Activated CD8-positive, alpha-beta memory T cell treated with anti-CD3 and anti-CD28 coated beads for 1 hour (primary cell): ENCODE measurements around the gene PNRC2.
"Not testable (repeated sequence)": the region's sequence is repeated elsewhere in the genome, so short reads cannot be mapped to it uniquely, and the experiment has no call there.

Experiments used
- DNase-seq, 2 donors: peaks; one replicate each; pipeline ENCODE4 v3.0.0-alpha.2; 2020; ENCODE audit warnings: low read depth in 1 of 2; ENCODE audit errors: extremely low read depth in 1 of 2

PNRC2 gene

DNA sequence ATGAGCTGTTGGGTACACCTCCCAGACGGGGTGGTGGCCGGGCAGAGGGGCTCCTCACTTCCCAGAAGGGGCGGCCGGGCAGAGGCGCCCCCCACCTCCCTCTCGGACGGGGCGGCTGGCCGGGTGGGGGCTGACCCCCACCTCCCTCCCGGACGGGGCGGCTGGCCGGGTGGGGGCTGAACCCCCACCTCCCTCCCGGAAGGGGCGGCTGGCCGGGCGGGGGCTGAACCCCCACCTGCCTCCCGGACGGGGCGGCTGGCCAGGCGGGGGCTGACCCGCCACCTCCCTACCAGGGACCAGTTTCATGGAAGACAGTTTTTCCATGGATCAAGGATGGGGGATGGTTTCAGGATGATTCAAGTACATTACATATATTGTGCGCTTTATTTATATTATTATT, 27.4 kb downstream of the PNRC2 start:
- DNase-seq: not testable (repeated sequence)

DNA sequence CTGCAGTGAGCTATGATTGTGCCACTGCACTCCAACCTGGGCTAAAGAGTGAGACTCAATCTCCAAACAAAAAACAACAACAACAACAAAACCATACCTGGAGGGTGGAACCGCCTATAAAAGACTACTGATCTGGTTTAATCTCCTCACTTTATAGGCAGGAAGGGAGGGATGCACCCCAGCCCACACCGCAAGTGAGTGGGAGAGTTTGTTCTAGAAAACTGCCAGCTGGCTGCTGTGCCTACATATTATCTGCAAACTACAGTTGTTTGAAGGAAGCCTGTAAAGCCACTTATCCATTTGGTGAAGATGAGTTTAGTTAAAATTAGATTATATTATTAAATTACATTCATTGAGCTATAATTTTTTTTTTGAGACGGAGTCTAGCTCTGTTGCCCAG, 29.6 kb downstream of the PNRC2 start:
- DNase-seq: no peak

DNA sequence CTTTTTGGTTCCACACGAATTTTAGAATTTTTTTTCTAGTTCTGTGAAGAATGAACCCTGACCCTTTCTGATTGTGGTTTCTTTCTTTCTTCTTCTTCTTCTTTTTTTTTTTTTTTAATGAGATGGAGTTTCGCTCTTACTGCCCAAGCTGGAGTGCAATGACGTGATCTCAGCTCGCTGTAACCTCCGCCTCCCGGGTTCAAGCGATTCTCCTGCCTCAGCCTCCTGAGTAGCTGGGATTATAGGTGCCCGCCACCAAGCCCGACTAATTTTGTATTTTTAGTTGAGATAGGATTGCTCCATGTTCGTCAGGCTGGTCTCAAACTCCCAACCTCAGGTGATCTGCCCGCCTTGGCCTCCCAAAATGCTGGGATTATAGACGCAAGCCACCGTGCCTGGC, 32.4 kb downstream of the PNRC2 start:
- DNase-seq: not testable (repeated sequence)

DNA sequence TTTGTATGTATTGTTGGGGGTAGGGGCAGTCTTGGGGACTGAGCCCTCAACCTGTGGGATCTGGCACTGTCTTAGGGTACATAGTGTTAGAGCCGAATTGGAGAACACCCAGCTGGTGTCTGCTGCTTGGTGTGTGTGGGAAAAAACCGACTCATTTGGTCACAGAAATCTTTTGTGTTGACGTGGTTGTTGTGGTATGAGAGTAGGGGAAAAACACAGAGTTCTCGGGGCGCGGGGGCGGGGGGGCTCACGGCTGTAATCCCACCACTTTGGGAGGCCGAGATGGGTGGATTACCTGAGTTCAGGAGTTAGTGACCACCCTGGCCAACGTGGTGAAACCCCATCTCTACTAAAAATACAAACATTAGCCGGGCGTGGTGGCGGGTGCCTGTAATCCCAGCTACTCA, 35.8 kb downstream of the PNRC2 start:
- no peak for DNase-seq

DNA sequence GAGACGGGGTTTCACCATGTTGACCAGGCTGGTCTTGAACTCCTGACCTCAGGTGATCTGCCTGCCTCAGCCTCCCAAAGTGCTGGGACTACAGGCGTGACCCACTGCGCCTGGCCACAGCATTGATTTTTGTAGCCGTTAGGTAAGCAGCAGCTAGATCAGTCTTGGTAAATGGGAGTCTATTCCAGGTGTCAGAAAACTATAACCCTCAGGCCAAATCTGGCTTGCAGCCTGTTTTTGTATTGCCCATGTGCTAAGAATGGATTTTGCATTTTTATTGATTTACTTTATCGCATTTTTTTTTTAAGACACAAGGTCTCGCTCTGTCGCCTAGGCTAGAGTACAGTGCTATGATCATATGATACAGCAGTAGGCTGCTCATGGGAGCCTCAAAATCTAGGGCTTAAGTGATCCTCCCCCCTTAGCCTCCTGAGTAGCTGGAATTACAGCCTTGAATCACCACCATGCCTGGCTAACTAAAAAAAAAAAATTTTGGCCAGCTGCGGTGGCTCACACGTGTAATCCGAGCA, 37.1 kb downstream of the PNRC2 start:
- DNase-seq: no peak

DNA sequence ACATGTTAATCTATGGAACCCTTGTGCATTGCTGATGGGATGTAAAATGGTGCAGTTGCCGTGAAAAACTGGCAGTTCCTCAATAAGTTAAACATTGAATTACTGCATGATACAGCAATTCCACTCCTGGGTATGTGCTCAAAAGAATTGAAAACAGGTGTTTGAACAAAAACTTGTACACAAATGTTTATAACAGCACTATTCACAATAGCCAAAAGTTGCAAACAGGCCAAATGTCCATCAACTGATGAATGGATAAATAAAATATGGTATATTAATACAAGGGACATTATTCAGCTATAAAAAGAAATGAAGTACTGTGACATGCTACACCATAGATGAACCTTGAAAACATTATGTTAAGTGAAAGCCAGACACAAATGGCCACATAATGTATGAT, 38.2 kb downstream of the PNRC2 start:
- no peak for DNase-seq

DNA sequence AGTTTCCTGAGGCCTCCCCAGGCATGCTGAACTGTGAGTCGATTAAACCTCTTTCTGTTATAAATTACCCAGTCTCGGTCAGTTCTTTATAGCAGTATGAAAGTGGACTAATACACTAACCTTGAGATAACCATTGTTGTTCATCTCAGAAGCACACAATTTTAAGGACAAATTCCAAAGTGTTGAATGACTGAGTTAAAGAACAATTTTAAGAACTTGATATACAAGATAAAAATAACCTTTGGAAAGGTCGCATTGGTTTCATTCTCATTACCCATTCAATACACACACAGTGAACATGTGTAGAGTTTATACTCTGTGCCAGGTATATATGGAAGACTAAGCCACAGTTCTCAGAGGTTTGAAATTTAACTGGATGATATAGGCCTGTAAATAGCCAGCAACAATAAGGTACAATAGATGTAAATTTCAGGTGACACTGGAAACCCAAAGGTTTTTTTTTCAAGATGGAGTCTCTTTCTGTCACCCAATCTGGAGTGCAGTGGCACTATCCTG, 39.6 kb downstream of the PNRC2 start:
- DNase-seq: no peak

DNA sequence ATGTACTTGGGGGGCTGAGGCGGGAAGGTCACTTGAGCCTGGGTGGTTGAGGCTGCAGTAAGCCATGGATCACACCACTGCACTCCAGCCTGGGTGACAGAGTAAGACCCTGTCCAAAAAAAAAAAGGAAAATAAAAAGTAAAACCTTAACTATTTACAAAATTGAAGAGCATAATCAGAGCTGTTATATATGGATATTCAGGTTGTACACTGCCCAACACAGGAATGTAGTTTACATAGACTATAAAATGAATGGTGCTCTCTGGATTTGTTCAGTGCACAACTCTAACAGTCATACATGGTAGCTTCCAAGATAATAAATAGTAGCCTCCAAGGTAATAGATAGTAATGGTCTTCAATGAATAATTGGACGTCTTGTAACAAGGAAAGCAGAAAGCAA, 43.1 kb downstream of the PNRC2 start:
- no peak for DNase-seq

DNA sequence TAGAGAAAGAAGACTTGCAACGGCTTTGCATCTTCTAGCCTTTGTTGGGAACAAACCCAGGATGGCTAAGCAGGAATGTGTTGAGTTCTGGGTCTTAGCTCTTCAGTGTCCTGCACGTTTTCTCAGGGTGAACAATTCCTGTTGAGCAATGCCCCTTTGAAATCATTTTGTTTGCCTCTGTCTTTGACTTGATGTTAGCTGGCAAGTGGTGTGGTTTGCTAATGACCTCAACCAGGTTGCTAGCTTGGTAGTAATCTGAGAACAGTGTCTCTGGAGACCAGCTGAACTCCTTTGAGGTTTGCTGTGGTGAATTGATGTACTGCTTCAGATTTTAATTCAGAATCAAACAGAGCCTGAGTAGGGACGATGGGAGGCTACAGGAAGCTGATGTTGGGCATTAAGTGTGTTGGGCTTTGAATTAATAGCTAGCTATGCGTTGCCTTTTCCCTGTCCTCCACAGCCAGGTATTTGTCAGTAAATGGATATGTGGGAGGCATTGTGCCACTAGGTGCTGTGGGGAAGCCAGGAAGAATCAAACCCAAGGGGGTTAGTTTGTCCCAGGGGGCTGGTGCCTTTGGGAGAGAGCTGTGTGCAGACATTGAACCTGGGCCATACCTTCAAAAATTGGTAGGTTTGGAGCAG, 43.8 kb downstream of the PNRC2 start:
- no peak for DNase-seq

DNA sequence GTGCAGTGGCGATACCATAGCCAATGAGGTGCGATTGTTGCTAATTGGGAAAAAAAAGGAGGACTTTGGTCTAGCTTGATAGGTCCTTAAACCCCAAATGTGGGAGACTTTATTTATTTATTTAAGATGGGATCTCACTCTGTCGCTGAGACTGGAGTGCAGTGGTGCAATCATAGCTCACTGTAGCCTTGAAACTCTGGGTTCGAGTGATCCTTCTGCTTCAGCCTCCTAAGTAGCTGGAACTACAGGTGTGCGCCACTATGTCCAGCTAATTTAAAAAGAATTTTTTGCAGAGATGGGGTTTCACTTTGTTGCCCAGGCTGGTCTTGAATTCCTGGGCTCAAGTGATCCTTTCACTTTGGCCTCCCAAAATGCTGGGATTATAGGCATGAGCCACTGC, 44.5 kb downstream of the PNRC2 start:
- DNase-seq: no peak

DNA sequence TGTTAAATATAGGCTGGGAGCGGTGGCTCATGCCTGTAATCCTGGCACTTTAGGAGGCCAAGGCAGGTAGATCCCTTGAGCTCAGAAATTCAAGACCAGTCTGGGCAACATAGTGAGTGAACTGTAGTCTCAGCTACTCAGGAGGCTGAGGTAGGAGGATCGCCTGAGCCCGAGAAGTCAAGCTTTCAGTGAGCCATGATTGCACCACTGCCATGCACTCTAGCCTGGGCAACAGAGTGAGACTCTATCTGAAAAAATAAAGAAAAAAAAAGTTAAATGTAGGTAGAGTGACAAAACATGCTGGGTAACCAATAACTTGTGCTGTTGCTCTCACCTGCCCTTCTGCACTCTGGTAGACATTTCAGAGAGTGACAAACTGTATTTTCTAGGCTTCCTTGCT, 45.5 kb downstream of the PNRC2 start:
- no peak for DNase-seq

DNA sequence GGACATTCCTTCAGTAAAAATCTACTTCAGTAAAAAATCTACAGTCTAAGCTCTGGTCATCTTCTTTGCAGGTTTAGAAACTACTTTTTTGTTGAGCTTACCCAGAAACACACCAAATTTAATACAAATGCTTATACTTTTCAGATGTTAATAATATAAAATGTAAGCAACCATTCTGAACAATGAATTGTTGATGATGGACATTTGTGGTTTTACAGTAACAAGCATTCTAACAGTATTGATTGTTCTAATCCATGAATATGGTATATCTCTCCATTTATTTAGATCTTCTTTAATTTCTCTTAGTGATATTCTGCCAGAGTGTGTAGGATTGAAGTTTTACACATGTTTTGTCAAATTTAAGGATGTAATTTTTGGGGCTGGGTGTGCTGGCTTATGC, 47.5 kb downstream of the PNRC2 start:
- DNase-seq: no peak

DNA sequence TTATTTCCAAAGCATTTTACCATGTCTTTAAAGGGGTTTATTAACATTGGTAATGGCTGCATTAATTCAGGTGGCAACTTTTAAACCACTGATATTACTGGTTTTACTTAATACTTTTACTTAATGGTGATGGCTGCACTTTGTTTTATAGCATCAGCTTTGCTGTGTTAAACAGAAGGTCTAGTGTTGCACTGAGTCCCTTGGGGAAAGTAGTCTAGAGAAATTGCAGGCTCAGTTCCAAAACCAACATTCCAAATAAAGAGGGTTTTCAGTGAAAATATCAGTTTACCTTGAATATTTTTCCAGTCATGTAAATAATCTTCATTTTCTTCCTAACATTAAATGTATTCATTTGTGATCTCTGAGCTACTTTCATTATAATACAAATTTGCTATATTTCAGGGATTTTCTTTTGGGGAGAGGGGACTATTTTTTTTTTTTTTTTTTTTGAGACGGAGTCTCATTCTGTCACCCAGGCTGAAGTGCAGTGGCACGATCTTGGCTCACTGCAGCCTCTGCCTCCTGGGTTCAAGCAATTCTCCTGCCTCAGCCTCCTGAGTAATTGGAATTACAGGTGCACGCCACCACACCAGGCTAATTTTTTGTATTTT, 49.1 kb downstream of the PNRC2 start:
- DNase-seq: not testable (repeated sequence)

DNA sequence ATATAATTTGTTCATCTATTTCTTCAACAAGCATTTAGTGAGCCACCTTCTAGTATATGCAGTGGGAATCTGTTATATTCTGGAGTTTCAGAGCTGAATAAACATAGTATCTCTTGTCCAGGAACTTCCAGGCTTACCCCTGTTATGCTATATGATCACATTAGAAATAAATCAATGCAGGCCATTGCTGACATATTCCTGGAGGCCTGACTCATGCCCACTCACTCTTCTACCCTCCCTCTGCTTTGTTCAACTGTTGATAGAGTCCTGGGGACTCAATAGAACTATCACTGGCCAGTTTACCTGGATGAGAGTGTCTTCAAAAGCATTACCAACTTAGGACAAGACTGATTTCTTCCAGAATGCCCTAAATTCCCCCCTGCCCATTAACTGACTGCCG, 49.8 kb downstream of the PNRC2 start:
- DNase-seq: no peak

DNA sequence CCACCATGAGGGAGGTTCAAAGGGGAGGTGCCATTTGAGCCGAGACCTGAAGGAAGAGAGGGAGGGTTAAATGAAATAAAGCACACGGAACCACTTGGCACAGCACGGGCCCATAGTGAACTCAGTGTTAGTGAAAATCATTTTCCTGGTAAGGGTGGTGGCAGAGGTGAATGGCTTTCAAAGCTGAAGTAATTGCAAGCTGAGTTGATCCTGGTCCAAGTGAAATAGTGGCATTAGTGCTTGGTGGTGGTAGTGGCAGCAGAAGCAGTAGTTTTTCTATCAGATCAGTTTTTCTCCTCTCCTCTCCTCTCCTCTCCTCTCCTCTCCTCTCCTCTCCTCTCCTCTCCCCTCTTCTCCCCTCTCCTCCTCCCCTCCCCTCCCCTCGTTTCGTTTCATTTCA, 51.0 kb downstream of the PNRC2 start:
- no peak for DNase-seq

DNA sequence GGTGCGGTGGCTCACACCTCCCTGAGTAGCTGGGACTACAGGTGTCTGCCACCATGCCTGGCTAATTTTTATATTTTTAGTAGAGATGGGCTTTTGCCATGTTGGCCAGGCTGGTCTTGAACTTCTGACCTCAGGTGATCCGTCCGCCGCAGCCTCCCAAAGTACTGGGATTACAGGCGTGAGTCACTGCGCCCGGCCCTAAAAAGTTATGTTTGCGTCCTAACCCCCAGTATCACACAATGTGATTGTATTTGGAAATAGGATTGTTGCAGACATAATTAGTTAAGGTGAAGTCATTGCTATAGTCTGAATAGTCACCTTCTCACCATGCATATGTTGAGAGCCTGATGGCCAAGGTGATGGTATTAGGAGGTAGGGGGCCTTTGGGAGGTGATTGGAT, 53.2 kb downstream of the PNRC2 start:
- not testable (repeated sequence) for DNase-seq
